H1 (cell line): ENCODE measurements around the gene GMCL2. TPM values are rescaled to one million over a fixed set of nuclear protein-coding genes. Genes with fewer than 3 reads are reported as not detected.

ENCODE experiments used
- CTCF ChIA-PET: fragments of 300-600 bp; sonication (Branson Sonifier 250); formaldehyde crosslinking; loops from one replicate; lab custom pipeline; 2021; ENCODE audit not compliant: partially characterized antibody; lab: Charles Lee
- POLR2A ChIA-PET: fragments of 300-600 bp; sonication (Branson Sonifier 250); formaldehyde crosslinking; loops from one replicate; lab custom pipeline; 2021; ENCODE audit warnings: inconsistent platforms; ENCODE audit not compliant: partially characterized antibody; lab: Charles Lee
- DNase-seq, 2 experiments: peaks; one replicate each; pipeline versions ENCODE4 v3.0.0 to v3.0.0-alpha.2; 2010 to 2022; ENCODE audit warnings: low spot score in 2 of 2, low read depth in 1 of 2, mixed read lengths in 1 of 2
- FAIRE-seq: peaks from 2 replicates; lab custom pipeline; 2011; peaks lifted over from hg19 to GRCh38; lab: Jason Lieb, UNC
- H2AFZ ChIP-seq: 2 replicates; pipeline ENCODE4 v1.8.1; 2012; ENCODE audit warnings: low read length, inconsistent platforms
- H2AK5ac ChIP-seq: 2 replicates; pipeline ENCODE4 v1.6.1; 2013; ENCODE audit warnings: low read depth, low read length
- H2BK120ac ChIP-seq: replicated peaks from 2 replicates; pipeline ENCODE3; 2013; ENCODE audit warnings: low read depth, low read length, inconsistent platforms
- H2BK12ac ChIP-seq: 2 replicates; pipeline ENCODE4 v1.6.1; 2013; ENCODE audit warnings: low read depth, low read length
- H2BK15ac ChIP-seq: 2 replicates; pipeline ENCODE4 v1.6.1; 2013; ENCODE audit warnings: low read length
- H2BK20ac ChIP-seq: 2 replicates; pipeline ENCODE4 v1.6.1; 2013; ENCODE audit warnings: low read length
- H2BK5ac ChIP-seq: 2 replicates; pipeline ENCODE4 v1.6.1; 2013; ENCODE audit warnings: low read depth, low read length
- H3K14ac ChIP-seq: 2 replicates; pipeline ENCODE4 v1.6.1; 2013; ENCODE audit warnings: inconsistent platforms; ENCODE audit not compliant: insufficient read length
- H3K18ac ChIP-seq: 2 replicates; pipeline ENCODE4 v1.6.1; 2013; ENCODE audit warnings: low read length; ENCODE audit errors: extremely low read depth
- H3K23ac ChIP-seq: 2 replicates; pipeline ENCODE4 v1.6.1; 2013; ENCODE audit warnings: inconsistent platforms; ENCODE audit not compliant: insufficient read length
- H3K23me2 ChIP-seq: 2 replicates; pipeline ENCODE4 v1.6.1; 2013; ENCODE audit warnings: low read depth, low read length
- H3K27ac ChIP-seq: 2 replicates; pipeline ENCODE4 v1.6.1; 2011; ENCODE audit warnings: low read depth, low read length, inconsistent platforms
- H3K27me3 ChIP-seq, 4 experiments: replicated peaks in 1 of 4; 1 replicate in 1 of 4; 2 replicates in 3 of 4; pipeline versions ENCODE4 v1.6.1 to v1.8.1; 2011 to 2013; ENCODE audit warnings: low read length in 3 of 4, mild to moderate bottlenecking in 3 of 4, inconsistent platforms in 2 of 4, mixed read lengths in 2 of 4, moderate library complexity in 1 of 4; ENCODE audit not compliant: control insufficient read depth in 3 of 4, insufficient read depth in 3 of 4; ENCODE audit errors: extremely low read depth in 1 of 4
- H3K36me3 ChIP-seq, 4 experiments: 2 replicates each; pipeline versions ENCODE4 v1.6.1 to v1.8.1; 2011 to 2013; ENCODE audit warnings: mild to moderate bottlenecking in 4 of 4, low read length in 3 of 4, moderate library complexity in 2 of 4, control low read depth in 1 of 4, inconsistent platforms in 1 of 4; ENCODE audit not compliant: insufficient read depth in 4 of 4, control insufficient read depth in 2 of 4
- H3K4ac ChIP-seq: replicated peaks from 2 replicates; pipeline ENCODE3; 2013; ENCODE audit warnings: low read length, low read depth, mixed read lengths, inconsistent platforms; ENCODE audit not compliant: insufficient read length
- H3K4me1 ChIP-seq, 4 experiments: replicated peaks in 1 of 4; 1 replicate in 1 of 4; 2 replicates in 3 of 4; pipeline versions ENCODE4 v1.6.1 to v1.8.1; 2011 to 2013; ENCODE audit warnings: low read length in 3 of 4, inconsistent platforms in 2 of 4, mixed read lengths in 1 of 4; ENCODE audit not compliant: insufficient read depth in 4 of 4, control insufficient read depth in 3 of 4
- H3K4me2 ChIP-seq, 2 experiments: 2 replicates each; pipeline versions ENCODE4 v1.6.1 to v1.8.1; 2011 to 2013; ENCODE audit warnings: low read depth in 2 of 2, low read length in 2 of 2, control low read depth in 1 of 2, inconsistent platforms in 1 of 2, mild to moderate bottlenecking in 1 of 2; ENCODE audit not compliant: insufficient read depth in 1 of 2
- H3K4me3 ChIP-seq, 4 experiments: fragments of 200-600, 300-600 bp in 1 of 4; sonication (generic), shearing (Covaris generic), sonication (Bioruptor Twin) in 1 of 4; 2 replicates each; pipeline versions ENCODE4 v1.5.1 to v1.8.1; 2011 to 2016; ENCODE audit warnings: low read length in 4 of 4, low read depth in 3 of 4, control low read depth in 2 of 4, inconsistent platforms in 2 of 4, mild to moderate bottlenecking in 2 of 4, mixed read lengths in 1 of 4, moderate library complexity in 1 of 4; ENCODE audit not compliant: insufficient read depth in 2 of 4; ENCODE audit errors: extremely low read depth in 1 of 4
- H3K56ac ChIP-seq: replicated peaks from 2 replicates; pipeline ENCODE3; 2013; ENCODE audit warnings: low read depth, mild to moderate bottlenecking, mixed read lengths, low read length, inconsistent platforms; ENCODE audit not compliant: insufficient read length
- H3K79me1 ChIP-seq: 2 replicates; pipeline ENCODE4 v1.6.1; 2013; ENCODE audit warnings: low read depth, low read length, control low read depth
- H3K79me2 ChIP-seq, 2 experiments: 2 replicates each; pipeline versions ENCODE4 v1.6.1 to v1.8.1; 2012 to 2013; ENCODE audit warnings: low read length in 2 of 2, mild to moderate bottlenecking in 2 of 2, inconsistent platforms in 1 of 2; ENCODE audit not compliant: insufficient read depth in 2 of 2, control insufficient read depth in 1 of 2
- H3K9ac ChIP-seq, 4 experiments: replicated peaks in 1 of 4; 1 replicate in 1 of 4; 2 replicates in 3 of 4; pipeline versions ENCODE4 v1.6.1 to v1.8.1; 2011 to 2013; ENCODE audit warnings: low read depth in 3 of 4, low read length in 3 of 4, control low read depth in 2 of 4, mild to moderate bottlenecking in 2 of 4, moderate library complexity in 2 of 4, inconsistent platforms in 1 of 4; ENCODE audit errors: extremely low read depth in 1 of 4
- H3K9me3 ChIP-seq, 2 experiments: 2 replicates each; pipeline versions ENCODE4 v1.6.1 to v1.8.1; 2012 to 2013; ENCODE audit warnings: mild to moderate bottlenecking in 2 of 2, moderate library complexity in 2 of 2, control low read depth in 1 of 2, inconsistent platforms in 1 of 2, low read depth in 1 of 2, low read length in 1 of 2, mixed read lengths in 1 of 2; ENCODE audit not compliant: insufficient read depth in 2 of 2
- H4K20me1 ChIP-seq, 2 experiments: replicated peaks in 1 of 2; 2 replicates each; pipeline versions ENCODE3 to v1.8.1; 2011 to 2013; ENCODE audit warnings: inconsistent platforms in 2 of 2, low read length in 2 of 2, mild to moderate bottlenecking in 1 of 2; ENCODE audit not compliant: insufficient read depth in 2 of 2, control insufficient read depth in 1 of 2
- H4K5ac ChIP-seq: 2 replicates; pipeline ENCODE4 v1.6.1; 2013; ENCODE audit warnings: low read length, low read depth, mixed read lengths, inconsistent platforms; ENCODE audit not compliant: insufficient read length
- H4K8ac ChIP-seq: 2 replicates; pipeline ENCODE4 v1.8.0; 2013; ENCODE audit warnings: mild to moderate bottlenecking, moderate library complexity, low read length, inconsistent platforms; ENCODE audit not compliant: insufficient read depth; ENCODE audit errors: extremely low read depth
- H4K91ac ChIP-seq: replicated peaks from 2 replicates; pipeline ENCODE3; 2013; ENCODE audit warnings: low read length, mixed read lengths, inconsistent platforms; ENCODE audit not compliant: insufficient read length
- GABPA ChIP-seq: IDR thresholded peaks from 2 replicates; pipeline ENCODE4 v1.6.1; 2011; ENCODE audit warnings: mild to moderate bottlenecking, low read length, moderate library complexity, borderline replicate concordance; ENCODE audit not compliant: insufficient read depth
- POLR2A ChIP-seq, 2 experiments: IDR thresholded peaks; 1 replicate in 1 of 2; 2 replicates in 1 of 2; pipeline ENCODE4 v1.6.1; 2011; ENCODE audit warnings: low read depth in 2 of 2, low read length in 2 of 2, mild to moderate bottlenecking in 2 of 2; ENCODE audit errors: control extremely low read depth in 1 of 2
- WGBS, 2 experiments: shearing (Covaris generic) in 1 of 2; methylation state at CpG; one replicate each; pipeline versions ENCODE4 v1.1.6 to v1.1.7; 2013 to 2015; ENCODE audit warnings: low lambda C conversion rate in 2 of 2, mixed read lengths in 2 of 2, inconsistent platforms in 1 of 2, low coverage in 1 of 2, missing lambda C conversion rate in 1 of 2; ENCODE audit not compliant: insufficient replicate concordance in 2 of 2, insufficient coverage in 1 of 2, insufficient read length in 1 of 2; ENCODE audit errors: extremely low coverage in 1 of 2, missing lambda C conversion rate in 1 of 2; 5-methylcytosine and 5-hydroxymethylcytosine counted together
- polyA plus RNA-seq, 7 experiments: library from polyadenylated mRNA; depleted of rRNA in 3 of 7; stranded (reverse) in 5 of 7; unstranded in 2 of 7; fragments of >200 nt in 5 of 7; fragments of 200-250 nt in 2 of 7; gene quantifications; 1 replicate in 5 of 7; 2 replicates in 1 of 7; 4 replicates in 1 of 7; pipeline versions ENCODE4 v1.2.1 to v1.2.3, GENCODE V29; 2011 to 2013; ENCODE audit warnings: missing spikeins in 2 of 7, mixed read lengths in 2 of 7
- total RNA-seq: library from RNA; stranded (reverse); fragmentation: NEBNext Ultra II Directional; extraction: Animal tissue kit (Norgen Biotek cat#: 25700); gene quantifications from 2 replicates; pipeline ENCODE4 v1.2.1, GENCODE V29; 2021

GMCL2 gene
- total and polyA plus RNA-seq, 2 of the 8 experiments (the other 6 are each of a cell fraction or from before 2014, with no cell fraction given), result 0.13 TPM; not detected in 1

GRCh38 chr5:178207183-178207916 is 20.2 kb upstream of the GMCL2 start:
- Histone ChIP-seq H3K27me3 (no peaks in the 10 kb centered on the region), H3K18ac (no peak overlapping the region), H3K4me2 (peak overlapping the region; percentile 84 to 95; a peak in 2 of 4 replicates), H2BK15ac (no peak overlapping the region), H3K36me3 (peaks cover 54 to 71% (median 68%) of the 10 kb centered on the region in 4 experiments), H3K23ac (no peak overlapping the region), H4K5ac (no peak overlapping the region), H3K79me2 (peaks cover 27 to 49% of the 10 kb centered on the region in 2 experiments), H3K4me1 (peaks cover 0 to 10% (median 4%) of the 10 kb centered on the region in 4 experiments; a peak in 5 of 7 replicates), H2BK120ac (no peak overlapping the region), H4K8ac (peak overlapping the region; percentile 16; the same call in 1 of the 2 replicates), H3K56ac (no peak overlapping the region), H2AFZ (no peak overlapping the region), H3K23me2 (peaks cover 4% of the 10 kb centered on the region), H2BK20ac (no peak overlapping the region), H3K9me3 (no peaks in the 10 kb centered on the region), H3K9ac (peak overlapping the region in 1 of 4 experiments; percentile 1; a peak in 2 of 7 replicates), H3K79me1 (peaks cover 20% of the 10 kb centered on the region), H3K14ac (no peak overlapping the region), H3K27ac (no peak overlapping the region), H2AK5ac (no peak overlapping the region), H4K20me1 (peaks cover 51 to 53% of the 10 kb centered on the region in 2 experiments), H3K4me3 (peak overlapping the region in 2 of 4 experiments; percentile 100; a peak in 3 of 8 replicates), H3K4ac (no peak overlapping the region), H2BK12ac (no peak overlapping the region), H2BK5ac (no peak overlapping the region), H4K91ac (no peak overlapping the region)
- ChIA-PET CTCF (interaction anchor here (2.3 to 3.3 kb wide), 2 partner anchors 10 to 29 kb away, joined by 6 to 20 read pairs; no protein-coding TSS in a partner anchor), POLR2A (interaction anchor here (0.6 to 31.3 kb wide), 10 partner anchors 9 to 1570 kb away, joined by 3 to 985 read pairs (median 4); partner anchors contain the start of genes GMCL2 and PHYKPL)
- DNase-seq (no peak), FAIRE-seq (no peak)
- 84% methylated on average over 5 of the region's 5 CpGs; no CpG with 5 or more reads in 1 of the 2 experiments for whole genome bisulfite sequencing, 2 experiments
- TF ChIP-seq POLR2A (IDR thresholded peaks at IDR 0.05; ENCODE audit: control extremely low read depth in 1 of 2, low read depth in 2 of 2, low read length in 2 of 2) (peak in 1 of 2 experiments; percentile 20; a peak in 2 of 3 replicates), GABPA (no peak)
